8988T (cell line): ENCODE results near the gene ZNF420.

Source experiments
- DNase-seq: peaks from one replicate; pipeline ENCODE4 v3.0.0; 2011

The ZNF420 gene

GRCh38 chr19:37160153-37160552 is 81.9 kb downstream of the ZNF420 start:
- no peak for DNase-seq

GRCh38 chr19:37165635-37166034 is 87.4 kb downstream of the ZNF420 start:
- DNase-seq: no peak

- peak; percentile 61 for DNase-seq
These were observed 94.4 kb downstream of the ZNF420 start, which contains the start of gene ZNF585A for GRCh38 chr19:37172368-37173366. TSS of gene ZNF585A (minus strand) at chr19:37172695. CDS start at chr19:37169910, 2,785 bp downstream.
